HT-29 (cell line): ENCODE data around the gene ALOX5. TPM values are rescaled to one million over a fixed set of nuclear protein-coding genes. Genes with fewer than 3 reads are reported as not detected.
A peak's percentile ranks its signal among the peaks of the same experiment; 100 is the strongest.

ENCODE experiments used
- DNase-seq: peaks from one replicate; pipeline ENCODE4 v3.0.0-alpha.2; 2015; ENCODE audit warnings: low spot score
- total RNA-seq: library from RNA; depleted of rRNA; stranded (reverse); fragments of >200 nt; shearing (Covaris generic); gene quantifications from 2 replicates; pipeline ENCODE4 v1.2.3, GENCODE V29; 2014

The ALOX5 gene
- total RNA-seq, 1 experiment from 2014 or later = 43.4 TPM

DNA sequence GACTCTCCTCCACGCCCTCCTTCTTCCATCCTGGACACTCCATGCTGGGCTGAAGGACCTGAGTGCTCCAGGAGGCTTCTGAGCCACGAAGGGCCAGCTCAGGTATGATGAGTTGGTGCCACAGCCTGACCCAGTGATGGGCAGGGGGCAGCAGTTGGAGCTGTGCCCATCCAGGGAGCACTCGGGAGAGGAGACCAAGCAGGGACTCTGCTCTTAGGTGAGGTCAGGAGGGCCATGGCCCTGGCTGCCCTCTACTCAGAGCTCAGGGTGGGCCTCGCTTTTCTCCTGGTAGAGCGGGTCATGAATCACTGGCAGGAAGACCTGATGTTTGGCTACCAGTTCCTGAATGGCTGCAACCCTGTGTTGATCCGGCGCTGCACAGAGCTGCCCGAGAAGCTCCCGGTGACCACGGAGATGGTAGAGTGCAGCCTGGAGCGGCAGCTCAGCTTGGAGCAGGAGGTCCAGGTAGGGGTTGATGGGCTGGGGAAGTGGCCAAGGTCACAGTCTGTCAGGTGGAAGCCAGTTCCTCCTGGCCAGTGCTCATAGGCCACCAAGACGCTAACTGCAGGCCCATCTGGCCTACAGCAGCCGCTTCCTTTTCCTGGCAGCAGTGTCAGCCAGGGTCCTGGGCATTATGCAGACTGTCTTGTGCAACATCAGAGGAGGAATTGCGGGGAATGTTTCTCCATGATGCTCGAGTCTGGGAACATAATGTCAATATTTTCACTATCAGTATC is 50.8 kb downstream of the ALOX5 start:
- no peak for DNase-seq

DNA sequence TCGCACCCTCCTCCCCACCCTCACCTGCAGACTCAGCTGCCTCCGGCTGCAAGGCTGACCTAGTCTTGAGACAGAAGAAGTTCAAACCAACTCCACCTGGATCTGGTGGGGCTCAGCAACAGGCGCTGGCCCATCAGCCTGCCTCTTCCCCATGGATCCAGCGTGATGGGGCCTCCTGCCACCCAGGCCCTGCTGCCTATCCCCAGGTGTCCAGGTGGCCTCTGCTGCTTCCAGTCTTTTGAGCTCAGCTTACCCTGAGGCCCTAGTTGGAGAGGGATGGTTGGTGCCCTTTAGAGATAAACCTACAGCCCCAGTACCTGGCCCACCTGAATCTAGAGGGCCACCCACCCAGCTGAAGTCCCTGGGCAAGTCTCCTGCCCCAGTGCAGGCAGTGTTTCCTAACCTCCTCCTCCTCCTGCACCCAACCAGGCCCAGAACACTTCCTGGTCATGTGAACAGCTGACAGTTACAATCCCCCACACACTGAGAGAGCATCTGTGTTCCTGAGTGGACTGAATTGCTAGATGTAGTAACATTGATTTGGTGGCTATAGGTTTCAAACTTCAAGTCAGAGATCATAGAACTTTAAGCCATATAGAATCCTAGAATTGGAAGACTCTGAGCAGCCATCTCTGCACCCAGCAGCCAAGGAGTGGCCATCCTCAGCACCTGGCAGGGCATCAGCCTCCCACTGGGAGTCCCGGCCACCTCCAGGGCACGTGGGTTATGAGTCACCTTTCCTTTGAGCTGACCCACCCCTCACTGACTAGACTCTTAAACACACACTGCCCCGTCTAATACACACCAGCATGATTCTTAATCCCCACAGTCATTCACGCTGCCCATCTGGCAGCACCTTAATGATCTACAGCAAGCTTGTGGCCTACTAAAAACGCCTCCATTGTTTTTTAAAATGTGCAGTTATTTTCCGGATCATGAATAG is 51.9 kb downstream of the ALOX5 start:
- peak; percentile 78 for DNase-seq

DNA sequence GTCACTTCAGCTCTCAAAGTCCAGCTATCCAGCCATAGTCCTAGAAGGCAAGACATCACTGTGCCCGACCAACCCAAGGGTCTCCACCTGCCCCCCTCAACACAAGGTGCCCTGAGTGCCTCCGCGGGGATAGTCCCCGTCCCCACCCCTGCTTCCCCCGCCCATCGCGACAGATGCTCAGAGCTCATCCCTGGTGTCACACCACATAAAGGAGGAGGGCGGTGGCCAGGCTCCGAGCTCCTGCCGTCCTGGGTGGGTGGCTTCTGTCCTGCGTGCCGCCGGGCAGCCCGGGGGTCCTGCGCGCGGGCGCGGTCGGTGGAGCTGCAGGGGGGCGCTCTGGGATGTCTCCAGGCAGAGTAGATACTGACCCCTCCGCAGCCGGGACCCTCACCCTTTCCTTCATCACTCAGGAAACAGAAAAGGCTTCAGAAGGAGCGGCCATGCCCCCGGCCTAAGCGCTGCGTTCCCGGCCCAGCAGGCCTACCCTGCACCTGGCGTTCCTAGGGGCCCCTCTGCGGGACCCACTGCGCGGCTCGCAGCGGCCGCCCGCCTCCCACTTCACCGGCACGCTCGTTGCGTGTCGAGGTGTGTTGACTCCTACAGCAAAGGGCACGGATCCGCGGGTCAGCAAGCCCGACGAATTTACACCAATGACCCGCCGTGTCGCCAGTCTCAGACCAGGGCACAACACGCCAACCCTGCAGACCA is 53.4 kb downstream of the ALOX5 start:
- DNase-seq = no peak

DNA sequence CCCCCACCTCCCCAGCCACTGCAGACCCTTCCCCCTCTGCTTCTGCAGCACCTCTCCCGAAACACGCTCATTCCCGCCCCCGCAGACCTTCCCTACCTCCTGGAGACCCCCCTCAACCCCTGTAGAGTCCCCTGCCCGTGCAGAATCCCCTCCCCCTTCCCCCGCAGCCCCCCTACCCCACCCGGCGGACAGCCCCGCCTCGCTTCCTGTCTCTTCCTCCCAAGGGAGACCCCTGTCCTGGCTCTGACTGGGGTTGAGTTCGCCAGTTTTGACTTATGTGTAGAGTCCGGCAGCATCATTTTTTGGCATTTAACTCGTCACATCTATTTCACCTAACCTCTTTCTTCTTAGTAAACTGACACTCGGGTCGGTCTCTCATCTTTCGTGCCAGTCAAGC is 54.0 kb downstream of the ALOX5 start:
- DNase-seq = no peak

DNA sequence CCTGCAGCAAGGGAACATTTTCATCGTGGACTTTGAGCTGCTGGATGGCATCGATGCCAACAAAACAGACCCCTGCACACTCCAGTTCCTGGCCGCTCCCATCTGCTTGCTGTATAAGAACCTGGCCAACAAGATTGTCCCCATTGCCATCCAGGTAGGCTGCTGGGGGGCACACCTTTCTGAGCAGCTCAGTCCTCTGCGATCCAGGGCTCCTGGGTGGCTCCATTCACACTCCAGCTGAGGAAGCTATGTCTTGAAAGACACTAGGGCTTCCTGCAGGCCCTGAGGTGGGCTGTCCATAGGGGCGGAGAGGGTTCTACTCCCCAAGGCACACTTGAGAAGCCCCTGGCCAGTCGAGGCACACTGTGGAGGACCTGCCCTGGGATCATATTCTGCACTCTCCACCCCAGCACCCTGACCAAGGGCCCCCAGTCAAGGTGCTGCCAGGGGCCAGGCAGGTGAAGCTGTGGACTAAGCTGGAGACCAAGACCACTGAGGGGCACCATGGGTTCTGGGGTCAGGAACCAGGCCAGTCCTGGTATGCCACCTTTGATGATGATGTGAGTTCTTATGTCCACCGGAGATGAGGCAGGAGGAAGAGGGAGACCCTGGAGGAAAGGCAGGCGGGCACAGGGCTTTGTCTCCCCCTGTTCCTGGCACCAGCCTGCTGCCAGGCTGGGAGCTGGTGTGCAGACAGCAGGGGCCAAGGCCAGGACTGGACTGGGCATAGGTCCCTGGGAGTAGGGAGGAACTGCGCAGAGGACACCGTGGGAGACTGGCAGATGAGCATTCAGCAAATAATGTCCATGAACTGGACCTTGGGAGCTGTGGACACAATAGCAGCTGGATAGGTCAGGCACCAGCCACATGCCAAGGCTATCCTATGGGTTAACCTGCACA is 54.8 kb downstream of the ALOX5 start:
- no peak for DNase-seq

DNA sequence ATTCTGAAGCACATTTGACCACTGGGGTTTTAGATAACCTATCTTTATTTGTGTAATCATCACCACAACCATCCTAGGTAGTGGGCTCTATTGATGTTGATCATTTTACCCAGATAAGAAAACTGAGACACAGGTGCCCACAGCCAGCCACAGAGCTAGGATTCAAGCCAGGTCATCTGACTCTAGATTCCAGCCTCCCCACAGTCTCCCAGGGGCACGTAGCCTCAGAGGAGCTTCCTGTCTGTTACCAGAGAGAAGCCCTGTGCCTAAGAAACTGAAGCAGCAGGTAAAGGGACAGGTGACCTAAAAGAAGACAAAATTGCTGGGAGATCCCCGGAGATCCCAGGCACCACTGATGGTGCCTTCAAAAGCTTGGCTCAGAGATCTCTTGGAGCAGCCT is 55.8 kb downstream of the ALOX5 start:
- DNase-seq = no peak

DNA sequence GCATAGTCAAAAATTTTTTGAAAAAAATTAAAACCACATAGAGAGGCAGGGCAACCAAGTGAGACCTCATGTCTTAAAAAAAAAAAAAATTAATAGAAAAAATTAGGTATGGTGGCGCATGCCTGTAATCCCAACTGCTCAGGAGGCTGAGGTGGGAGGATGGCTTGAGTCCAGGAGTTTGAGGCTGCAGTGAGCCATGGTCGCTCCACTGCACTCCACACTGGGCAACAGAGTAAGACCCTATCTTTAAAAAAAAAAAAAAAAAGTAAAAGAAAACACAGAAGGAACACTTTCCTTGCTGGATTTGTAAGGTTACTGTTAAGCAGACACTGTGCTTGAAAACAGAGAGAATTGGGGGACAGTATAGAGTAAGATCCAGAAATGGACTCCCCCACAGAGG is 58.1 kb downstream of the ALOX5 start:
- DNase-seq = no peak

DNA sequence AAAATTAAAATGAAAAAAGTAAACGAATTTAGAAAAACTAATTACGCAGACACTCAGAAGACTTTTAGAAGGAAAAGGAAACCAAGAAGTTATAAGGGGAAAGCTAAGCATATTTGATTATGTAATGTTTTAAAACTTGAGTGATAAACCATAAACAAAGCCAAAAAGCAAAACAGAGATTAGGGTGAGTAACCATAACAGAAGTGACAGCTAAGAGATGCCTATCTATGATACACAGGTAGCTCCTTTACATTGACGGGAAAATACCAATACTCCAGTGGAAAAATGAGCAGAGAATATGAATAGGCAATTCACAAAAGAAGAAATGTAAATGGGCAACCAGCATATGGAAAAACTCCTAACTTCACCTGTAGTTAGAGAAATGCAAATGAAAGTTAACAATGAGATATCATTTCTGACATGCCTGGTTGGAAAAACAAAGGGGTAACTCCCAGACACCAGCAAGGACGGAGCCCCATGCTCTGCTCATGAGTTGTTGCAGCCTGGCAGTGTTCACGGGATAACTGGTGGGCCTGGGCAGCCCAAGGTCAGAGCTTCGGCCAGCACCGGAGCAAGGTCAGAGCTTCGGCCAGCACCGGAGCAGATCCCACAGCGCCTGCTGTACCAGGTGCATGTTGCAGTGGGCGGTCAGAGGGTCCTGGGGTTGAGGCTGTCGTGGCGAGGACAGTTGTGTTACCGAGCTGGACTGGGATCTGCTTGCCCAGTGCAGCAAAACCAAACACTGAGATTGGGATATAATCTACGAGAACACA is 58.9 kb downstream of the ALOX5 start:
- DNase-seq = no peak

DNA sequence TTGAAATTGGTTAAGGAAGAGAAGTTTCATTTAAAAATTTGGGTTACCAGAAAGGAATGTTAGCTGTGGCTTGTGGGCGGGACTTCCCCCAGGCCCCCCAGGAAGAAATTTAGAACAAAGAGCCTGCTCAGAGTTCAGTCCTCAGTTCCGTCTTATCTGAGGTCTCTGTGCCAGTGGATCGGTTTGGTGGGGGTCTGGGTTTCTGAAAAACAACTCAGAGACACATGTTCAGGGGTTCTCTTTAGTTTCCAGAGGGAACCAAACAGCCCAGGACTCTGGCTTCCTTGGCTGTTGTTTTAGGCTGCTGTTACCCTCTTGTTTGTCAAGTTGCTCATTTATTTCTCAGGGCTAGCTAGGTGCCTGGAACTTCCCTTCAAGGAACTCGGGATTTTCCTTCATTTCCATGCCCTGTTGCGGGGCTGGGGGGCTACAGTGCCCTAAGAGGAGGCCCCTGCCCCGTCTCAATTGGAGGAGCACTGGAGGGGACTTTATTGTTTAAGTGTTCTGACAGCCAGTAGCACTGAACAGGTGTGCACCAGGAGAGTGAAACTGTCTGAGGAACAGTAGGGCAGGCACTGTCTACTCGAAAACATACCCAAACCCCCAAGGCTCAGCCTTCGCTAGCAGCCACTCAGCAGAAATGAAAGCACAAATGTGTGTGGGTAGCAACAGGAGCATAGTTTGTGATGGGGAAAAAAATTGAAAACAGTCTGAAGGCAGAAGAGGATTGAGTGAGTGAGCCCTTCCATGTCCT is 59.9 kb downstream of the ALOX5 start:
- no peak for DNase-seq

DNA sequence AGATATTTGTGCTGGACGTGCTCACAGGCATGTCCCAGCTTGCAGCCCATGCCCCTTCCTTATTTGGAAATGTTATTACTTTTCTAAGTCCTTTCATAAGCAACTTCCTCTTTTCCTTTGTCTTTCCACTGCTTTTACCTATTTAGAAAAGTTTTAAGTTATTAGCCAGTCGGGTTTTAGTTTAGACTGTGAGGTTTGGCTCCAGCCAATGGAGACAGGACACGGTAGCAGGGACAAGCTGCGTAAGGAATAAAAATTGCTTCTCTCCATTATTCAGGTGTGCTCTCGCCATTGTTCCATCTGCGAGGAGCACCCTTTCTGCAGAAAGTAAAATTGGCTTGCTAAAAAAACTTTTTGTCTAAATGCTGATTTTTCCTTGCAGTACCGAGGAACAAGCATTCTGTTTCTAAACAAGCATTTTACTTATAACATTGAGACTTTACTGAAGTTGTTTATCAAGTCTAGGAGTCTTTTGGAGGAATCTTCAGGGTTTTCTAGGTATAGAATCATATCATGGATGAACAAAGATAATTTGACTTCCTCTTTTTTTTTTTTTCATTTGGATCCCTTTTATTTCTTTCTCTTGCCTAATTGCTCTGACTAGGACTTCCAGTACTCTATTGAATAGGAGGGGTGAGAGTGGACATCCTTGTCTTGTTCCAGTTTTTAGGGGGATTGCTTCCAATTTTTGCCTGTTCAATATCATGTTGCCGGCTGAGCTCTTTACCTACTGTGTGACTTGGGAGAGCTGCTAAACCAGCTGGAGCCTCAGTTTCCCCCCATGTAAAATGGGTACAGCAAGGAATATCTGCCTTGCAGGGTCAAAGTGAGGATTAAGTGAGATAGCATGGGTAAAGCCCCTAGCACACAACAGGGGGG is 63.8 kb downstream of the ALOX5 start:
- DNase-seq = no peak

DNA sequence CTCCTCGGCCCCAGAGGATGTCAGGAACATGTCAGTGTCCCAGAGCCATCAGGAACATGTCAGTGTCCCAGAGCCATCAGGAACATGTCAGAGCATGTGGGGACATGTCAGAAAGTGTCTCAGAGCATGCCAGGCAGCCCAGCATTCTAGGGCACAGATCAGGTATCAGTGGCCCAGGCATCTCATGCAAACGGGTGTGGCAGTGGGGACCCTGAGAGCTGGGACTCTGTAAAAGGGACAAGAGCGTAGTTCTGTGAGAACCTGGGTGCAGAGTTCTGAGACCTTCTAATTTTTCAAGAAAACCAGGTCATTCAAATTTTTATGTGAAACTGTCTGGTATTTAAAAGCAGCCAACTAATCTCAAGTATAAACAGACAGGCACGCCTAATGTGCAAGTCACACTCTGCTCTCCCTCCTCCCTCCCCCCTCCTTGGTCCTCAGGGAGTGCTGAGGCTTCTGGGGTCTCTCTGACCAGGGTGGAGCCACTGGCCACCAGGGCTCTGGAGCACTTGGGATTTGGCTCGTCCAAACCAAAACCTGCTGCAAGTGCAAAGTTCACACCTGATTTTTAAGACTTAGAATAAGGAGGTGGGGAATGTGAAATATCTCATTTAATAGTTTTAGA is 64.6 kb downstream of the ALOX5 start:
- no peak for DNase-seq

DNA sequence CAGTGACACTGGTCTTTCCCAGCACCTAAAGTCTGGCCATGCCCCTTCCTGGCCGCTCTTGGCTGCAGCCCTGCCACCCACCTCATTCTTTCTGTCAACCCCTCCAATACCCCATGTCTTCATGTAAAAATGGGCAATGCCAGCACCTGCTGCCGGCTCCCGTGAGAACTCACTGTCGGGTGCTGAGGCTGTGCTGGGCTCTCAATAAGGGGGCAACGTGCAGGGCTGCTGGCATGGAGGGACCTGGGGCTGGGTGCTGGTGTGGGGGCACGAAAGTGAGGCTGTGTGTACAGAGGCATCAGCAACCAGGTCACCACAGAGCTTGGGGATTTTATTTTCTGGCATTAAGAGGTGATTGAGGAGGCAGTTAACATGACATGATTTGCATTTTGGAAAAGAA is 65.3 kb downstream of the ALOX5 start:
- no peak for DNase-seq

DNA sequence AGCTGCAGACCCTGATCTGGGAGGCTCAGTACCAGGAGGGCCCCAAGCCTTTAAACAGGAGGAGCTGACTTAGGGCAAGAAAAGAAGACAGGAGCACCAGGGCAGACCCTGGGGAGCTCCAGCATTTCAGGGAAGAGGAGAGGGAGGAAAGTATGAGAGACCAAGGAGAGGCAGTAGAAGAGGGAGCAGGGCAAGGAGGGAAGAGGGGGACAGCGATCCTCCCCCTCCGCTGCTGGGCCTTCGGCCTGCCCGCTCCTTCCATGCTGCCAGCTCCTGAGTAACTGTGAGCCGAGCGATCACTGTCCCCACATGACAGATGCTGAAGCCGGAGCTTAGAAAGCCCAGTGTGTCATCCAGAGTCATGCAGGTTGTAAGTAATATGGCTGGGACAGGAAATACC is 65.9 kb downstream of the ALOX5 start:
- no peak for DNase-seq

DNA sequence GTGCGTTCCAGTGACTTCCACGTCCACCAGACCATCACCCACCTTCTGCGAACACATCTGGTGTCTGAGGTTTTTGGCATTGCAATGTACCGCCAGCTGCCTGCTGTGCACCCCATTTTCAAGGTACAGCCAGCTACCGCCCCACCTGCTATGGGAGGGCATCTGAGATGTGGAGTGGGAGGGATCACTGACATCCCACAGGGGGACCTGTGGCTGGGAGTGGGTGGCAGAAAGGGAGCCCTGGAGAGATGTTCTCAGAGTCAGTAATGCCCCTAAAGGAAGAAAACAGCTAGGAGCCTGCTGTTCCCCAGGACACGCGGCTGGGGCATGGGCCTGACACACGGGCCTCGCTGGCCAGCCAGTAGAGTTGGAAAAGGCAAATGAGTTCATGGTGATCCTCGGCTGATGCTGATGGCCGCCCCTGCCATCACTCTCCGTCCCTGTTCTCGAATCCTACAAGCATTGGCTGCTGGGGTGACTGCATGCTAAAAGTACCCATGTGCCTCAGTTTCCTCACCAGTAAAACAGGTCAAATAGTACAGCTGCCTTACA is 66.6 kb downstream of the ALOX5 start:
- DNase-seq = no peak

DNA sequence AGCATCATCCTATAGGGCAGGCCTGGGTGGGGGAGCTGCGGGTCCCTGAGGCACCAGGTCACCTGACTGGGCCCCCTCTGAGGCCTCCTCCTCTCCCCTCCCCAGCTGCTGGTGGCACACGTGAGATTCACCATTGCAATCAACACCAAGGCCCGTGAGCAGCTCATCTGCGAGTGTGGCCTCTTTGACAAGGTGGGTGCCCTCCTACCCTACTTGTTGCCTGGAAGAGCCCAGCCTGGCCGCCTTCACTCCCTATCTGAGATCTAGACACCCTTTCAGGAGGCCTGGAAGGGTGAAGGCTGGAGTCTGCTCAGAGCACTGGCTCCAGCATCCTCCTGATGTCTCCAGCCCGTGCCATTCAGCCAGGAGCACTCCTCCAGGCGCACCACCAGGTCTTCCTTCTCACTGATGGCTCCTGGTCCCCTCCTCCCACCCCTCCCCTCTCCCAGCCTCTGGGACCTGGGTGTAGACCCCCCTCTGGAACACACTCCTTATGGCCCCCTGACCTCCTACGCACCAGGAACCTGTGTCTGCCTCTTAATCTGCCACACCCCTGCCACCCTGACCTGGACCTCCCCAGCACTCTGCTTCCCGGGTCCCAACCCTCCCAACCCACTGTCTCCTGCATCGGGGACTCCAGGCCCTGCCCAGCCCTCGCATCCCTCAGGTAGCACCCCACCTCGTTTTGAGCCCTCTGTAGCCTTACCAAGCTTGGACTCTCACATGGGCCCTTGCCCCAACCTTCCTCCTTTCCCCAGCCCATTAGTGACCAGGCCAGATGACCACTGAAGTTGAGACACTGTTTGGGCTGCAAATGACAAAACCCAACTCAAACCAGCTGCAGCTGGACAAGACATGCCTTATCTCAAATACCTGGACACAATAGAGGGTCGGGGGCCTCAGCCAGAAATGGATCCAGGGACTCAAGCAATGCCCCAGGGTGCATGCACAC is 67.5 kb downstream of the ALOX5 start:
- no peak for DNase-seq

DNA sequence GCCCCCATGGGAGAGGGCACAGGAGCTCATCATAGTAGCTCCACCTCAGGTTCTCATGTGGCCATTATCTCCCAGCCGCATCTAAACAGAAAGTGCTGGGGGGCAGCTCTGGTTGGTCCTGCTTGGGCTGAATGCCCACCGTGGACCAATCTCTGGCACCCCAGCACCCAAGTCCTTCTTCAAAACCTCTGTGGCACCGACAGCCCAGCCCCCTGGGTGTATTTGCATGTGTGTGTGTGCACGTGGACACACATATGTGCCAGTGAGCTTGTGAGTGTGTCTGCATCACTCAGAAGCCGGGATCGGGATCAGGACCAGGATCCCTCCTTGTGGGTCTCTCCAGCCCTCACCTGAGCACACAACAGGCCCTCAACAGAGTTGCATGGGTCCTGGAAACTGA is 68.2 kb downstream of the ALOX5 start:
- DNase-seq = no peak

DNA sequence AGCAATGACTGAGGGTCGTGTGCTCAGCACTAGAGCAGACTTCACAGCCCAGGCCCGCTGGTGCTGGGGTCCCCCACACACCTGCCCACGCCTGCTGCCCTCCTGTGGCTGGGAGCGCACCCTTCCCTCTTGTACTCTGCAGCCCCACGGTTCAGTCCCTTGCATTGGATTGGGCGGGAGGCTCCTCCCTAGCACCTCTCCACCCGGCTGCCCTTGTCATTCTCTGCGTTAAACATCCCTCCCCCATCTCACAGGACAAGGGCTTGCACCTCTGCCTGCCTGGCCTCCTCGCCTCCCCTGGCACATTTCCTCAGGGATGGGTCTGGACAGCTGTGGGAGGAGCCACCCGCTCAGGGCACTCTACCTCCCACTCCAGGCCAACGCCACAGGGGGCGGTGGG is 68.6 kb downstream of the ALOX5 start:
- no peak for DNase-seq
